A549 (cell line): ENCODE measurements around the gene MAGI2.

Source experiments
- EP300 ChIP-seq, 2 experiments: fragments of >200 bp; sonication (Bioruptor Twin); formaldehyde crosslinking; IDR thresholded peaks; 2 replicates in 1 of 2; 3 replicates in 1 of 2; pipeline ENCODE4 v1.6.1; 2016 to 2017
- HEYL ChIP-seq: fragments of 250-450 bp; sonication (Bioruptor Pico); IDR thresholded peaks from 2 replicates; pipeline ENCODE4 v1.8.0; 2021; ENCODE audit warnings: mild to moderate bottlenecking, moderate library complexity

- TF ChIP-seq HEYL, result no peak
- no peak for TF ChIP-seq EP300 (IDR thresholded peaks at IDR 0.05)
These were observed 1142.3 kb downstream of the MAGI2 start for GRCh38 chr7:78311181-78311580.
